Fibroblast of lung (primary cell): ENCODE data around the gene DOK6.

Experiments used
- CTCF ChIP-seq, 2 donors: IDR thresholded peaks in 1 of 2; conservative IDR thresholded peaks in 1 of 2; 1 replicate in 1 of 2; 2 replicates in 1 of 2; pipeline ENCODE4 v1.5.1; 2011 to 2012; ENCODE audit warnings: low read length in 2 of 2, control low read depth in 1 of 2, inconsistent platforms in 1 of 2, low read depth in 1 of 2, mild to moderate bottlenecking in 1 of 2
- EZH2 ChIP-seq: IDR thresholded peaks from 2 replicates; pipeline ENCODE4 v1.5.1; 2012; ENCODE audit warnings: low read length, control low read depth, mild to moderate bottlenecking; ENCODE audit errors: missing control alignments

- TF ChIP-seq CTCF (conservative IDR thresholded peaks at IDR 0.05 in 1 of 2, IDR thresholded peaks at IDR 0.05 in 1 of 2; ENCODE audit: low read depth in 1 of 2, low read length in 2 of 2) (no peak), EZH2 (no peak)
These were observed 470.0 kb downstream of the DOK6 start for GRCh38 chr18:69870736-69871135.
